GM18861 (cell line): ENCODE results near the gene SPINT4.
"Not testable (repeated sequence)": the region's sequence is repeated elsewhere in the genome, so short reads cannot be mapped to it uniquely, and the experiment has no call there.

Experiments used
- ATAC-seq: cut with Tn5 transposase; IDR thresholded peaks from one replicate; pipeline ENCODE4 v1.9.1; 2021; ENCODE audit not compliant: unreplicated experiment

Gene SPINT4

GRCh38 chr20:45722047-45722446 is at the start of gene SPINT4:
TSS of gene SPINT4 (plus strand) at chr20:45722347. CDS start at chr20:45722368, 21 bp downstream.
- no peak for ATAC-seq

- ATAC-seq: no peak
Observed at GRCh38 chr20:45672765-45673164, 49.4 kb upstream of the SPINT4 start.

- ATAC-seq: no peak
Observed at GRCh38 chr20:45679650-45680049, 42.5 kb upstream of the SPINT4 start.

- ATAC-seq: no peak
Observed at GRCh38 chr20:45685896-45686295, 36.3 kb upstream of the SPINT4 start.

GRCh38 chr20:45693346-45693745 is 28.8 kb upstream of the SPINT4 start:
- ATAC-seq: not testable (repeated sequence)

- no peak for ATAC-seq
Observed at GRCh38 chr20:45695496-45695895, 26.7 kb upstream of the SPINT4 start.

- ATAC-seq: no peak
Observed at GRCh38 chr20:45701104-45701503, 21.0 kb upstream of the SPINT4 start.

GRCh38 chr20:45701873-45702272 is 20.3 kb upstream of the SPINT4 start, which contains the start of gene WFDC13:
TSS of gene WFDC13 (plus strand) at chr20:45702038. CDS start at chr20:45702124, 86 bp downstream.
- ATAC-seq: no peak

- ATAC-seq: no peak
Observed at GRCh38 chr20:45704969-45705637, 17.0 kb upstream of the SPINT4 start, which contains the start of gene WFDC10B. TSS of gene WFDC10B (minus strand) at chr20:45705019. CDS start at chr20:45685992, 19,027 bp downstream.

GRCh38 chr20:45716141-45716688 is 5.9 kb upstream of the SPINT4 start:
- ATAC-seq: not testable (repeated sequence)

- ATAC-seq: no peak
Observed at GRCh38 chr20:45725134-45725533, 3.0 kb downstream of the SPINT4 start.

GRCh38 chr20:45727044-45727443 is 4.9 kb downstream of the SPINT4 start:
- ATAC-seq: no peak

- ATAC-seq: no peak
Observed at GRCh38 chr20:45732199-45732598, 10.1 kb downstream of the SPINT4 start.

- ATAC-seq: no peak
Observed at GRCh38 chr20:45735552-45735951, 13.4 kb downstream of the SPINT4 start.

- ATAC-seq: no peak
Observed at GRCh38 chr20:45735988-45736387, 13.8 kb downstream of the SPINT4 start.

GRCh38 chr20:45742596-45742995 is 20.4 kb downstream of the SPINT4 start:
- no peak for ATAC-seq

- no peak for ATAC-seq
Observed at GRCh38 chr20:45745015-45745414, 22.9 kb downstream of the SPINT4 start.

GRCh38 chr20:45751721-45752120 is 29.6 kb downstream of the SPINT4 start:
- ATAC-seq: no peak

GRCh38 chr20:45752746-45753145 is 30.6 kb downstream of the SPINT4 start:
- ATAC-seq: no peak

- ATAC-seq: no peak
Observed at GRCh38 chr20:45758096-45758495, 35.9 kb downstream of the SPINT4 start.

GRCh38 chr20:45759921-45760320 is 37.8 kb downstream of the SPINT4 start:
- not testable (repeated sequence) for ATAC-seq

GRCh38 chr20:45761966-45762365 is 39.8 kb downstream of the SPINT4 start:
- not testable (repeated sequence) for ATAC-seq
